Raji (cell line): ENCODE data around the gene SLC25A20.

Experiments
- POLR2A ChIP-seq: IDR thresholded peaks from 2 replicates; pipeline ENCODE4 v1.6.1; 2011; ENCODE audit warnings: low read depth, low read length, control low read depth; ENCODE audit not compliant: insufficient read depth

Gene SLC25A20

DNA sequence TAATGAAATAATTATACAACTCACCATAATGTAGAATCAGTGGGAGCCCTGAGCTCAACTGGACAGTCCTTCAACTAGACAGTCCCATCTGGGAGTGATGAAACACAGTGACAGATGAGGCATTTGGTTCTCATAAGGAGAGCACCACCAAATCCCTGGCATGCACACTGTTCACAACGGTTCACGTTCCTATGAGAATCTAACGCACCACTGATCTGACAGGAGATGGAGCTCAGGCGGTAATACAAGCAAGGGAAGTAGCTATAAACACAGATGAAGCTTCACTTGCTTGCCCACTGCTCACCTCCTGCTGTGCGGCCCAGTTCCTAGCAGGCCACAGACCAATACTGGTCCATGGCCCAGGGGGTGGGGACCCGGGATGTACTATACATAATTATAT, 68.0 kb downstream of the SLC25A20 start:
- TF ChIP-seq POLR2A, result no peak

DNA sequence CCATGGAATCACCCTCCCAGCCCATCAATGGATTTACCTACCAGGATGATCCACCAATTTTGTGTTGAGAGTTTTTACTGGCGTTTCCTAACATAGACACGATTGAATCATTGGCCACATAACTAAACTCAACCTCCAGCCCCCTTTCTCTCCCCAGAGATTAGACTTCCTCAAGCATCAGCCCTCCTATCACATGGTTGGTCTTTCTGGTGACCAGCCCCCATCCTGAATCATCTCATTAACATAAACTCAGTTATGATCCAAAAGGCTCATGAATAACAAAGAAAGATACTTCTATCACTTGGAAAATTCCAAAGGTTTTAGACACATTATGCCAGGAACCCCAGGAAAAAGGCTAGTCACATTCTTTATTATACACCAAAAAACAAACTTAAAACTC, 72.2 kb downstream of the SLC25A20 start:
- no peak for TF ChIP-seq POLR2A

DNA sequence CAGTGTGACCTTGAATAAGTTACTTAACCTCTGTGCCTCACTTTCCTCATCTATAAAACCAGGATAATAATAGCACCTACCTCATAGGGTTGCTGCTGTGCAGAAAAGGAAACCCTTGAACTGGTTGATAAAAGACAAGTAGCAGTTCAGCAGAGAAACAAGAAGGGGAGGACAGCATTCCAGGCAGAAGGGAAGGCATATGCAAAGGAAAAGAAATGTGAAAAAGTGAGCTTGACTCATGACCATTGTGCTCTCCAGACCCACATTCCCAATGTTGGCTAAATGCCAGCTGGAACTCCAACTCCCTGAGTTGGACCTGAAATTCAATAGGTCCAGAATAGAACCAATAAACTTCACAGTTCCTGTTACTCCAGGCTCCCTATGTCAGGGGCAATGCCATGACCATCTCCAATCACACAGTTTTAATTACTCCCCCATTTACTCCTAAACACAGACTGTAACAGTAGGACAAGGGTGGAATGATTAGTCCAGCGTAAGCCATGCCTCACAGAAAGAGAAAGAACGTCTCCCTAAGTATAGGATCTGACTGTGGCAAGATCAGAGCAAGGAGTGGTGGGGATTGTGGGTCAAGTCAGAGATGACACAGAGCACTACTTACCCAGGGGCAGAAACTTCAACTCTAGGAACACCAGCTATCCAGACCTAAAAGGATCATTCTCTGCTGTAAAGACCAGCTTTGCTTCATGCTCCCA, 77.9 kb downstream of the SLC25A20 start:
- no peak for TF ChIP-seq POLR2A

- no peak for TF ChIP-seq POLR2A
Observed at GRCh38 chr3:48819234-48820221, 79.2 kb downstream of the SLC25A20 start.

DNA sequence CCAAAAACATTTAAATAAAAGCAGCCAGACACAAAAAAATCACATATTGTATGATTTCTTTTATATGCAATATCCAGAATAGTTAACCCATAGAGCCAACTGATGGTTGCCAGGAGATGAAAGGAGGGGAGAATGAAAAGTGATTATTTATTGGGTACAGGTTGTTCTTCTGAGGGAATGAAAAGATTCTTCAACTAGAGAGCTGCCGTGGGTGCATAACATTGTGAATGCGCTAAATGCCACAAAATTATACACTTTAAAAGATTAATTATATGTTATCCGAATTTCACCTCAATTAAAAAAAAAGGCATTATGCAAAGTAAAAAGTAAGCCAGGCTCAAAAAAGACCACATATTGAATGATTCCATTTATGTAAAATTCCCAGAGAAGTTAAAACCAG, 87.2 kb downstream of the SLC25A20 start:
- no peak for TF ChIP-seq POLR2A
